Activated naive CD8-positive, alpha-beta T cell treated with anti-CD3 and anti-CD28 coated beads, Interleukin-2, amount 50 U/mL, for 24 hours (primary cell): ENCODE results near the gene CMTR1.

Experiments used
- ATAC-seq: fragments of 150-1000 bp; cut with Tn5 transposase; one replicate; pipeline ENCODE4 v1.10.0; 2021
- DNase-seq: peaks from one replicate; pipeline ENCODE4 v3.0.0; 2021
- H3K27ac Mint-ChIP-seq: one replicate; pipeline ENCODE4 v1.8.0; 2021; ENCODE audit warnings: mild to moderate bottlenecking, mixed read lengths
- H3K27me3 Mint-ChIP-seq: one replicate; pipeline ENCODE4 v1.8.0; 2021; ENCODE audit warnings: mixed read lengths
- H3K36me3 Mint-ChIP-seq: one replicate; pipeline ENCODE4 v1.8.0; 2021; ENCODE audit warnings: low read depth, mixed read lengths
- H3K4me1 Mint-ChIP-seq: one replicate; pipeline ENCODE4 v1.8.0; 2021; ENCODE audit warnings: mixed read lengths
- H3K4me3 Mint-ChIP-seq: one replicate; pipeline ENCODE4 v1.8.0; 2021; ENCODE audit warnings: mild to moderate bottlenecking, moderate library complexity, mixed read lengths
- H3K9me3 Mint-ChIP-seq: one replicate; pipeline ENCODE4 v1.8.0; 2021; ENCODE audit warnings: mixed read lengths

The CMTR1 gene

GRCh38 chr6:37501632-37502491 lies 68.8 kb downstream of the CMTR1 start:
- Mint-ChIP-seq H3K27ac (peak overlapping the region; percentile 87), H3K4me3 (peak overlapping the region; percentile 45), H3K36me3 (peaks cover 7% of the 10 kb centered on the region), H3K9me3 (no peaks in the 10 kb centered on the region), H3K27me3 (peaks cover 2% of the 10 kb centered on the region), H3K4me1 (peaks cover 83% of the 10 kb centered on the region)
- DNase-seq (no peak), ATAC-seq (no peak)

- peak overlapping the region; percentile 87 for H3K27ac Mint-ChIP-seq
- ATAC-seq (peak; percentile 23), DNase-seq (peak; percentile 37)
- H3K27me3 Mint-ChIP-seq: peaks cover 2% of the 10 kb centered on the region
- peaks cover 7% of the 10 kb centered on the region for H3K36me3 Mint-ChIP-seq
- H3K4me1 Mint-ChIP-seq: peaks cover 78% of the 10 kb centered on the region
- H3K9me3 Mint-ChIP-seq: no peaks in the 10 kb centered on the region
- peak overlapping the region; percentile 45 for H3K4me3 Mint-ChIP-seq
These were observed 69.8 kb downstream of the CMTR1 start for GRCh38 chr6:37502703-37503291.

DNA sequence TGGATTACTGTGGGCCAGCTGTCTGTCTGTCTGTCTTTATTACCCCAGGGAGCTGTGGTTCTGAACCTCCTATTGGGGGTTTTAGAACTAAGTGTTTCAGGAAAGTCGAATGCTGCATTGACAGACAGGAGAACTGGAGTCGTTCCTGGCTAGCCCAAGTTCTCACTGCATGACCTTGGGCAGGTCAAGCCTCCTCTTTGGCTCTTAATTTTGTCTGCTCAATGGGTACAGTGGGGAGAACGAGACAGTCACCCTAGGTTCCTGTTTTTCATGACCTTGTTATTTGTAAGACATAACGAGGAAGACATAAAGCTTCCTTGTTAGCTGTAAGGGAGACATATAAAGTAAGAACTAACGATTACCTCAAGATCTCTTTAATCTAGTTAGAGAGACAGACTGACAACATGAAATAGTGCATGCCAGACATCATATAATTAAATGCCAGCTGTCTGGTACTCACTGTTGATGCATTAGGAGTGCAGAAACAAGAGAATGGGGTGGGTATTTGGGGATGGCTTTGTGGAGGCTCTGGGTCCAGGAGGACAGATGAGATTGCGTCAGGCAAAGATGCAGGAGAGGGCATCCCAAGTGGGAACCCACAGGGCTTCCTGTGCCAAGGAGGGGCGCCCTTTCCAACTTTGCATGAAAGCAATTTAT lies 70.4 kb downstream of the CMTR1 start:
- Mint-ChIP-seq H3K9me3 (no peaks in the 10 kb centered on the region), H3K27me3 (peaks cover 2% of the 10 kb centered on the region), H3K27ac (peak overlapping the region; percentile 28), H3K36me3 (peaks cover 4% of the 10 kb centered on the region), H3K4me1 (peaks cover 78% of the 10 kb centered on the region), H3K4me3 (no peak overlapping the region)
- ATAC-seq (no peak), DNase-seq (no peak)

- Mint-ChIP-seq H3K4me3 (no peak overlapping the region), H3K27me3 (peaks cover 2% of the 10 kb centered on the region), H3K4me1 (peaks cover 77% of the 10 kb centered on the region), H3K27ac (no peak overlapping the region), H3K36me3 (peaks cover 4% of the 10 kb centered on the region), H3K9me3 (no peaks in the 10 kb centered on the region)
- ATAC-seq (no peak), DNase-seq (no peak)
These were observed 71.0 kb downstream of the CMTR1 start for GRCh38 chr6:37504024-37504423.

DNA sequence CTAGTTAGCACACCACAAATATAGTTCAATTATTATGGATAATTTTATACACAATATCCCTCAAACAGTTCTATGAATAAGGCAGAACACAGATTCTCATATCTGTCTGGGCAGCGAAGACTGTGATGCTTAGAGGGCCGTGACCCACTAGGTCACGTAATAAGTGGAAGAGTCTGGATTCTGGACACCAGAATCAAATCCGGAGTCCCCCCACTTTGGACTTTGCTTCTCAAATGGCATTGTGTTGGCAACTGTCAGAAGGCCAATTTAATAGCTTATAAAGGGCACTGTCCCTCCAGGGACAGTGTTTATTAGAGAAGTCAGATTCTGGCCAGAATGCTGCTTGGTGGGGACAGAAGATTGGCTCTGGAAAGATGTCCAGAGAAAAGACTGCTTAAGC lies 73.5 kb downstream of the CMTR1 start:
- Mint-ChIP-seq H3K27ac (no peak overlapping the region), H3K27me3 (no peaks in the 10 kb centered on the region), H3K4me1 (peaks cover 56% of the 10 kb centered on the region), H3K9me3 (no peaks in the 10 kb centered on the region), H3K4me3 (no peak overlapping the region), H3K36me3 (no peaks in the 10 kb centered on the region)
- no peak for DNase-seq
- no peak for ATAC-seq

- DNase-seq: no peak
- Mint-ChIP-seq H3K9me3 (no peaks in the 10 kb centered on the region), H3K27me3 (no peaks in the 10 kb centered on the region), H3K27ac (peak overlapping the region; percentile 46), H3K4me1 (peaks cover 52% of the 10 kb centered on the region), H3K4me3 (no peak overlapping the region), H3K36me3 (no peaks in the 10 kb centered on the region)
- no peak for ATAC-seq
These were observed 74.1 kb downstream of the CMTR1 start for GRCh38 chr6:37507077-37507476.

DNA sequence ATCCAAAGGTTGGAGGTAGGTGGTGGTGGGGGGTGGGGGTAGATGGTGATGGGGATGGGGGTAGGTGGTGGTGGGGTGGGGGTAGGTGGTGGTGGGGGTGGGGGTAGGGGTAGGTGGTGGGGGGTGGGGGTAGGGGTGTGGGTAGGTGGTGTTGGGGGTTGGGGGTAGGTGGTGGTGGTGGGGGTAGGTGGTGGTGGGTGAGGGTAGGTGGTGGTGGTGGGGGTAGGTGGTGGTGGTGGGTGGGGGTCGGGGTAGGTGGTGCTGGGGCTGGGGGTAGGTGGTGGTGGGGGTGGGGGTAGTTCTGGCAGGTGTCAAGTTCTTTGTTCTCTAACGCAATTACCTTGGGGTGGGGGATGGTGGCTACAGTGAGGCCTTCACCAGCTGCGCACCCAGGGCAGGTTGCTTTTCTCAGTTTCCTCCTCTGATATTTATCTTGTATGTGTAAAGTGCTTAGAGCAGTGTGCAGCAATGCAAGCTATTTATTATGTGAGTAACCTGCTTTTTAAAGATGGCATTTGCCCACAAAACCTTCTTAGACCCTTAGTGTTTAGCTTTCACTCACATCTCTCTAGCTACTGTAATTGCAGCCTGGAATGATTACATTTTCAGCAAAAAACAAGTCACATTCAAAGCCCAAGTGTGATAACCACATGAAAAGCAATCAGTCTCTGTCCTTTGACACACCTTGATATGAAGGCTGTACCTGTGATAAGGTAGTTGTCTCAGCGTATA lies 74.8 kb downstream of the CMTR1 start:
- H3K9me3 Mint-ChIP-seq: no peaks in the 10 kb centered on the region
- peak overlapping the region; percentile 24 for H3K27ac Mint-ChIP-seq
- H3K4me3 Mint-ChIP-seq: no peak overlapping the region
- no peaks in the 10 kb centered on the region for H3K27me3 Mint-ChIP-seq
- no peak for DNase-seq
- H3K36me3 Mint-ChIP-seq: no peaks in the 10 kb centered on the region
- H3K4me1 Mint-ChIP-seq: peaks cover 46% of the 10 kb centered on the region
- ATAC-seq: peak; percentile 70

- Mint-ChIP-seq H3K4me1 (peaks cover 56% of the 10 kb centered on the region), H3K27ac (no peak overlapping the region), H3K36me3 (no peaks in the 10 kb centered on the region), H3K27me3 (no peaks in the 10 kb centered on the region), H3K9me3 (no peaks in the 10 kb centered on the region), H3K4me3 (no peak overlapping the region)
- DNase-seq (no peak), ATAC-seq (no peak)
These were observed 78.2 kb downstream of the CMTR1 start for GRCh38 chr6:37511201-37511600.

GRCh38 chr6:37511910-37512399 lies 78.9 kb downstream of the CMTR1 start:
- ATAC-seq (no peak), DNase-seq (no peak)
- peaks cover 63% of the 10 kb centered on the region for H3K4me1 Mint-ChIP-seq
- H3K27ac Mint-ChIP-seq: no peak overlapping the region
- H3K4me3 Mint-ChIP-seq: no peak overlapping the region
- H3K27me3 Mint-ChIP-seq: no peaks in the 10 kb centered on the region
- no peaks in the 10 kb centered on the region for H3K9me3 Mint-ChIP-seq
- H3K36me3 Mint-ChIP-seq: no peaks in the 10 kb centered on the region

DNA sequence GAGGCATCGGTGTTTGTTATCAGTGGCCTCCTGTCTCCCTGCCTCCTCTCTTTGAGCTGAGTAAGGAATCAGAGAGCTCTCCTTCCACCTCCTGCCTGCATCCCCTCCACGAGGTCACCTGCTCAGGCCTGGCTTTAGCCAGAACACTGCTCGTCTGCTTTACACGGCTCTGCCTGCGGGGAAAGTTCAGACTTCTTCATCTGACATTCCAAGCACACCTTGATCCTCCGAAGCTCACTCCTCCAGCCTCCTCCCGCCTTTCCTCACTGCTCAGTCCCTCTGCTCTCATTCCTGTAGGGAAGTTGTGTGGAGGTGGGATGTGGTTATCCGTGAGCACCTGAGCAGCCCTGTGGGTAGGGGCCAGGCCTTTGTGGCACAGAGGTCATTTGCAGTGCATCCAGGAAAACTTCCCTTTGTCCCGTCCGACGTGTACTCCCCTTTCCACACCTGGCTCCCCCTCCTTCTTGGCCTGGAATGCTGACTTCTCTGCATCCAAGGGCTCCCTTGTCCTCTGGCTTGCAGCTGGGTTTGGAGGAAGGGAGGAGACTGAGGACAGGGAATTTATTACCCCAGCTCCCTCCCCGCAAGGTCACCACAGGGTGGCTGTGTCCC lies 79.5 kb downstream of the CMTR1 start:
- Mint-ChIP-seq H3K4me3 (no peak overlapping the region), H3K27ac (no peak overlapping the region), H3K27me3 (no peaks in the 10 kb centered on the region), H3K36me3 (peaks cover 1% of the 10 kb centered on the region), H3K4me1 (peaks cover 64% of the 10 kb centered on the region), H3K9me3 (no peaks in the 10 kb centered on the region)
- DNase-seq (no peak), ATAC-seq (no peak)

- no peak overlapping the region for H3K4me3 Mint-ChIP-seq
- H3K9me3 Mint-ChIP-seq: no peaks in the 10 kb centered on the region
- H3K36me3 Mint-ChIP-seq: peaks cover 1% of the 10 kb centered on the region
- no peaks in the 10 kb centered on the region for H3K27me3 Mint-ChIP-seq
- H3K27ac Mint-ChIP-seq: no peak overlapping the region
- H3K4me1 Mint-ChIP-seq: peaks cover 67% of the 10 kb centered on the region
- no peak for ATAC-seq
- DNase-seq: no peak
These were observed 80.1 kb downstream of the CMTR1 start for GRCh38 chr6:37513155-37513554.

DNA sequence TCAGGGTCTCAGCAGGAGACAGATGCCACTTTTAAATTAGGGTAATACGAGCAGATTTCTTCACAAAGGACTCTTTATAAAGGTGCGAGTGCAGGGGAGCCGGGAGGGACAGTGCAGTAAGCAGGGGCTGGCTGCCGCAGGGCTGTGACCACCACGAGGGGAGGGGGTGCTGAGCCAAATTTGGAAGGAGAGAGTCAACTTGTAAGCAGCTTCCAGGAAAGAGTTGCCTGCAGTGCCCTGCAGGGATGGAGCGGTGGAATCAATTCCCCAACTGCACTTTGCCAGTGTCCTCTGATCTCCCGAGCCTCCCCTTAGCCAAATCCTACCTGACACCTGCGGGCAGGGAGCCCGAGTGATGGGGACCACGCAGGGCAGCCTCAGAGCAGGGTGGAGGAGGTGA lies 80.6 kb downstream of the CMTR1 start:
- no peak overlapping the region for H3K27ac Mint-ChIP-seq
- H3K27me3 Mint-ChIP-seq: no peaks in the 10 kb centered on the region
- no peak for DNase-seq
- peaks cover 67% of the 10 kb centered on the region for H3K4me1 Mint-ChIP-seq
- no peak overlapping the region for H3K4me3 Mint-ChIP-seq
- no peak for ATAC-seq
- H3K36me3 Mint-ChIP-seq: peaks cover 1% of the 10 kb centered on the region
- no peaks in the 10 kb centered on the region for H3K9me3 Mint-ChIP-seq

GRCh38 chr6:37514321-37514771 lies 81.3 kb downstream of the CMTR1 start:
- Mint-ChIP-seq H3K27me3 (no peaks in the 10 kb centered on the region), H3K4me3 (peak overlapping the region; percentile 72), H3K4me1 (peaks cover 70% of the 10 kb centered on the region), H3K36me3 (peaks cover 3% of the 10 kb centered on the region), H3K27ac (peak overlapping the region; percentile 89), H3K9me3 (no peaks in the 10 kb centered on the region)
- ATAC-seq: peak; percentile 80
- DNase-seq: peak; percentile 56

GRCh38 chr6:37514837-37515236 lies 81.8 kb downstream of the CMTR1 start:
- H3K27me3 Mint-ChIP-seq: no peaks in the 10 kb centered on the region
- no peaks in the 10 kb centered on the region for H3K9me3 Mint-ChIP-seq
- H3K4me1 Mint-ChIP-seq: peaks cover 72% of the 10 kb centered on the region
- peak overlapping the region; percentile 72 for H3K4me3 Mint-ChIP-seq
- DNase-seq (no peak), ATAC-seq (no peak)
- peaks cover 3% of the 10 kb centered on the region for H3K36me3 Mint-ChIP-seq
- H3K27ac Mint-ChIP-seq: peak overlapping the region; percentile 89
